ENCODE results near the gene HOXB2. TPM values are rescaled to one million over a fixed set of nuclear protein-coding genes. Genes with fewer than 3 reads are reported as not detected.

HOXB2 gene
- total RNA-seq, 2 donors from 2014 or later, result 4.5 to 18.8 TPM

- peaks cover 6% of the 10 kb centered on the region for H3K27me3 Mint-ChIP-seq
- peaks cover 11% of the 10 kb centered on the region for H3K4me1 Mint-ChIP-seq
- ATAC-seq, result no peak
- no peaks in the 10 kb centered on the region for H3K36me3 Mint-ChIP-seq (ENCODE audit: low read depth)
- no peaks in the 10 kb centered on the region for H3K9me3 ChIP-seq (ENCODE audit: control insufficient read depth, low read length, poor library complexity, severe bottlenecking)
- DNase-seq, result no peak
- H3K27ac Mint-ChIP-seq, result no peak overlapping the region
- H3K4me3 Mint-ChIP-seq, result no peak overlapping the region
Measured at GRCh38 chr17:48549914-48550501, 5.1 kb upstream of the HOXB2 start.

- no peaks in the 10 kb centered on the region for H3K9me3 ChIP-seq (ENCODE audit: control insufficient read depth, low read length, poor library complexity, severe bottlenecking)
- ATAC-seq (no peak), DNase-seq (no peak)
- H3K27me3 Mint-ChIP-seq, result peaks cover under 1% of the 10 kb centered on the region
- H3K27ac Mint-ChIP-seq, result no peak overlapping the region
- peaks cover 12% of the 10 kb centered on the region for H3K4me1 Mint-ChIP-seq
- no peak overlapping the region for H3K4me3 Mint-ChIP-seq
- H3K36me3 Mint-ChIP-seq (ENCODE audit: low read depth), result no peaks in the 10 kb centered on the region
Measured at GRCh38 chr17:48549281-48549630, 4.3 kb upstream of the HOXB2 start.

GRCh38 chr17:48548523-48549280, 3.8 kb upstream of the HOXB2 start:
- Mint-ChIP-seq H3K36me3 (ENCODE audit: low read depth) (no peaks in the 10 kb centered on the region), H3K27ac (peak overlapping the region; percentile 98), H3K4me1 (peaks cover 15% of the 10 kb centered on the region), H3K4me3 (peak overlapping the region; percentile 56), H3K27me3 (no peaks in the 10 kb centered on the region)
- H3K9me3 ChIP-seq (ENCODE audit: control insufficient read depth, low read length, poor library complexity, severe bottlenecking), result no peaks in the 10 kb centered on the region
- DNase-seq (no peak), ATAC-seq (no peak)

- H3K4me3 Mint-ChIP-seq, result peak overlapping the region; percentile 72
- no peaks in the 10 kb centered on the region for H3K27me3 Mint-ChIP-seq
- ATAC-seq (no peak), DNase-seq (no peak)
- peaks cover 15% of the 10 kb centered on the region for H3K4me1 Mint-ChIP-seq
- peak overlapping the region; percentile 98 for H3K27ac Mint-ChIP-seq
- H3K9me3 ChIP-seq (ENCODE audit: control insufficient read depth, low read length, poor library complexity, severe bottlenecking), result no peaks in the 10 kb centered on the region
- H3K36me3 Mint-ChIP-seq (ENCODE audit: low read depth), result peaks cover 2% of the 10 kb centered on the region
Measured at GRCh38 chr17:48547808-48548522, 3.1 kb upstream of the HOXB2 start.

- Mint-ChIP-seq H3K4me1 (peaks cover 19% of the 10 kb centered on the region), H3K4me3 (peak overlapping the region; percentile 96), H3K27me3 (peaks cover 3% of the 10 kb centered on the region), H3K27ac (peak overlapping the region; percentile 98), H3K36me3 (ENCODE audit: low read depth) (peaks cover 6% of the 10 kb centered on the region)
- ATAC-seq (no peak), DNase-seq (no peak)
- H3K9me3 ChIP-seq (ENCODE audit: control insufficient read depth, low read length, poor library complexity, severe bottlenecking), result no peaks in the 10 kb centered on the region
Measured at GRCh38 chr17:48546924-48547807, 2.3 kb upstream of the HOXB2 start.

- no peak for ATAC-seq
- peaks cover 24% of the 10 kb centered on the region for H3K4me1 Mint-ChIP-seq
- H3K4me3 Mint-ChIP-seq, result peak overlapping the region; percentile 96
Measured at GRCh38 chr17:48546137-48546923, 1.4 kb upstream of the HOXB2 start.

GRCh38 chr17:48545539-48545938, 630 bp upstream of the HOXB2 start:
- Mint-ChIP-seq H3K36me3 (ENCODE audit: low read depth) (peaks cover 10% of the 10 kb centered on the region), H3K4me3 (peak overlapping the region; percentile 96), H3K27ac (peak overlapping the region; percentile 98), H3K27me3 (peaks cover 8% of the 10 kb centered on the region), H3K4me1 (peaks cover 28% of the 10 kb centered on the region)
- DNase-seq (no peak), ATAC-seq (no peak)
- no peaks in the 10 kb centered on the region for H3K9me3 ChIP-seq (ENCODE audit: control insufficient read depth, low read length, poor library complexity, severe bottlenecking)

More at GRCh38 chr17:48546137-48546923, 1.4 kb upstream of the HOXB2 start:
- Mint-ChIP-seq H3K27me3 (peaks cover 8% of the 10 kb centered on the region), H3K27ac (peak overlapping the region; percentile 98), H3K36me3 (ENCODE audit: low read depth) (peaks cover 10% of the 10 kb centered on the region)
- H3K9me3 ChIP-seq (ENCODE audit: control insufficient read depth, low read length, poor library complexity, severe bottlenecking), result no peaks in the 10 kb centered on the region
- DNase-seq, result no peak

GRCh38 chr17:48544349-48545021, 424 bp downstream of the HOXB2 start:
- peak in 2 of 3 donors; percentile 29 to 30 for DNase-seq
- peaks cover 10% of the 10 kb centered on the region for H3K36me3 Mint-ChIP-seq (ENCODE audit: low read depth)
- peak overlapping the region; percentile 96 for H3K4me3 Mint-ChIP-seq
- H3K9me3 ChIP-seq (ENCODE audit: control insufficient read depth, low read length, poor library complexity, severe bottlenecking), result no peaks in the 10 kb centered on the region
- H3K27me3 Mint-ChIP-seq, result peaks cover 13% of the 10 kb centered on the region
- H3K27ac Mint-ChIP-seq, result peak overlapping the region; percentile 98
- H3K4me1 Mint-ChIP-seq, result peaks cover 35% of the 10 kb centered on the region
- ATAC-seq, result no peak

- Mint-ChIP-seq H3K4me1 (peaks cover 33% of the 10 kb centered on the region), H3K27ac (peak overlapping the region; percentile 98), H3K27me3 (peaks cover 13% of the 10 kb centered on the region), H3K4me3 (peak overlapping the region; percentile 96), H3K36me3 (ENCODE audit: low read depth) (peaks cover 10% of the 10 kb centered on the region)
- peak; percentile 42 for ATAC-seq
- no peaks in the 10 kb centered on the region for H3K9me3 ChIP-seq (ENCODE audit: control insufficient read depth, low read length, poor library complexity, severe bottlenecking)
- no peak for DNase-seq
Measured at GRCh38 chr17:48543854-48544348, 1.0 kb downstream of the HOXB2 start.

- Mint-ChIP-seq H3K4me3 (peak overlapping the region; percentile 96), H3K27ac (peak overlapping the region; percentile 98), H3K36me3 (ENCODE audit: low read depth) (peaks cover 10% of the 10 kb centered on the region), H3K4me1 (peaks cover 32% of the 10 kb centered on the region), H3K27me3 (peaks cover 13% of the 10 kb centered on the region)
- no peaks in the 10 kb centered on the region for H3K9me3 ChIP-seq (ENCODE audit: control insufficient read depth, low read length, poor library complexity, severe bottlenecking)
- ATAC-seq (peak; percentile 65), DNase-seq (peak; percentile 34 to 49 (median 46))
Measured at GRCh38 chr17:48543107-48543853, 1.6 kb downstream of the HOXB2 start.

- no peaks in the 10 kb centered on the region for H3K9me3 ChIP-seq (ENCODE audit: control insufficient read depth, low read length, poor library complexity, severe bottlenecking)
- Mint-ChIP-seq H3K27me3 (peaks cover 13% of the 10 kb centered on the region), H3K4me1 (peaks cover 30% of the 10 kb centered on the region), H3K36me3 (ENCODE audit: low read depth) (peaks cover 10% of the 10 kb centered on the region), H3K4me3 (peak overlapping the region; percentile 96), H3K27ac (peak overlapping the region; percentile 98)
- ATAC-seq, result no peak
- no peak for DNase-seq
Measured at GRCh38 chr17:48542698-48543106, 2.2 kb downstream of the HOXB2 start.
